ENCODE data around the gene CTF1.

CTF1 gene

DNA sequence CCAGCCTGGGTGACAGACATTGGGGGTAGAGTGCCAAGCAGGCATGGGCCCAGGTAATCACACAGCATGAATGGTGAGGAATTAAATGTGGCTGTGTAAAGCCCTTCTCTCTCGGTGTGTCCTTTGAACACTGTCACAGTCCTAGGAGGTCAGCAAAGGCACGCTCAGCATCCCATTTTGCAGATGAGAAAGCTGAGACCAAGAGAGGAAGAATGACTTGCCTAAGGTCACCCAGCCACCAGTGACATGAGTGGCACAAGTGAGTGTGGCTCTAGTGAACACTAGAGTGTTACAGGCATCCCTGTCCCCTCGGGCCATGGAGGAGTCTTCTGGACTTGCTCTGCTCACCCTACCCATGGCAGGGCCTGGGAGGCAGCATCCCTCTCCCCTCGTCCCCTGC, 10.7 kb downstream of the CTF1 start:
- no peak for DNase-seq (ENCODE audit: low read depth in 2 of 2)

DNA sequence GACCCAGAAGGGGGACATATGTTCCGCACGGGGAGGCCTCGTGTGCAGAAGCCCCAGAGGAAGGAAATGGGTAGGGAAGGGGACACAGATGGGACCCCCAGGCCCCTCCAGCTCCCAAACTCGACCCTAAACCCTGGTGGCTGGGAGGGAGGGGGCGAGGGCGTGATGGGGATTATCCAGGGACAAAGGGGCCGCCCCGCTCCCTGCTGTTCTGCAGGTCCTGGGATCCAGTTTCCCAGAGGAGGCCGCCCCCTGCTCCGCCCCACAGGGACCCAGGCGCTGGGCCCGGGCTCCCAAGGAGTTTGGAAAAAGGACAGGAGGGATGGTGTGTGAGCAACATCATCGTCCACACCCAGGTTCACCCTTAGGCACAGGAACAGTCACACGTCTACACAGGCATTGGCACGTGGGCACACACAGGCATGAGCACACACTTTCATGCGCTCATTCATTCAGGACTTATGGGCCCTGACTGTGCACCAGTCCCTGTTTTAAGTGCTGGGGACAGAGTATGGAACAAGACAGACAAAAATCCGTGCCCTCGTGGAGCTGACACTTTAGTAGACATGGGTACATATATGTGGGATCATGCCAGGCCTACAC, 14.1 kb downstream of the CTF1 start:
- no peak for DNase-seq (ENCODE audit: low read depth in 2 of 2)

DNA sequence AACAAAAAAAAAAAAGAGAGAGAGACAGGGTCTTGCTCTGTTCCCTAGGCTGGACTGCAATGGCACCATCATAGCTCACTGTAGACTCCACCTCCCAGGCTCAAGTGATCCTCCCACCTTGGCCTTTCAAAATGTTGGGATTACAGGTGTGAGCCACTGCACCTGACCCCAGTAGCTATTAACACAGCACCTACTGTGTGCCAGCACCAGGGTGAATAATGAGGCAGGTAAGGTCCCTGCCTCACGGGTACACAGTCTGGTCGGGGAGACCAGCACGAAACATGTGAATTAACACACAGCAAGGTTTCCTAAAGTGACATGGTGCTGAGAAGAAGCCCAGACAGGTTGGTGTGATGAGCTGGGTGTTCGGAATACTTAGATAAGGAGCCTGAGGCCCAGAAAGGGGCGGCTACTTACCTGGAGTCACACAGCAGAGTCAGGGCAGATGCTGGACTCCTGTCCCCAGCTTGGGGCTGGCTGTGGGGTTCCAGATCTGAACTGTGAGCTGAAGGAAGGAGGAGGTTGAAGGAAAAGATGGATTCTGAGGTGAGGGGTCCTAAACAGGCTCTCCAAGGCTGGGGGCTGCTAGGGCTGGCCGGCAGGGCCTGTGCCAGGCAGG, 16.5 kb downstream of the CTF1 start:
- DNase-seq (ENCODE audit: low read depth in 2 of 2): no peak

DNA sequence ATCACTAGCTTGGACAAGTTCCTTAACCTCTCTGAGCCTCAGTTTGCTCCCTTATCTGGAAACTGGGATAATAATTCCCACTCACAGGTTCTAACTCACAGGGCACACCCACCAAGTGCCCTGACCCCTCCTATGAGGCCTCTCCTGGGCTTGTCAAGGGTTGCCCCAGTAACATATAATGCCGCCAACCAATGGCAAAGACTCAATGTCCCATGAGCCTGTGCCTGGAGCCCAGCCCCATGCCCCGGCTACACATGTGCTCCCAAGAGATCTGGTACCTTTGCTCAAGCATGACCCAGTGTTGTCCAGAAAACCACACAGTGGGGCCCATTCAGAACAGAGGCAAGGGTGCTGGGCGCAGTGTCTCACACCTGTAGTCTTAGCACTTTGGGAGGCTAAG, 18.4 kb downstream of the CTF1 start:
- DNase-seq (ENCODE audit: low read depth in 2 of 2): no peak

DNA sequence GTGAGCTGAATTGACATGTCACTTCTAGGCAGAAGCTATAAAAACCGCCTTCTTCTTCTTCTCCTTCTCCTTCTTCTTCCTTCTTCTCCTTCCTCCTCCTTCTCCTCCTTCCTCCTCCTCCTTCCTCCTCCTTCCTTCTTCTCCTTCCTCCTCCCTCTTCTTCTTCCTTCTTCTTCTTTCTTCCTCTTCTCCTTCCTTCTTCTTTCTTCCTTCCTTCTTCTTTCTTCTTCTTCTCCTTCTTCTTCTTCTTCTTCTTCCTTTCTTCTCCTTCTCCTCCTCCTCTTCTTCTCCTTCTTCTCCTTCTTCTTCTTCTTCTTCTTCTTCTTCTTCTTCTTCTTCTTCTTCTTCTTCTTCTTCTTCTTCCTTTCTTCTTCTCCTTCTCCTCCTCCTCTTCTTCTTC, 22.2 kb downstream of the CTF1 start:
- no peak for DNase-seq (ENCODE audit: low read depth in 2 of 2)

DNA sequence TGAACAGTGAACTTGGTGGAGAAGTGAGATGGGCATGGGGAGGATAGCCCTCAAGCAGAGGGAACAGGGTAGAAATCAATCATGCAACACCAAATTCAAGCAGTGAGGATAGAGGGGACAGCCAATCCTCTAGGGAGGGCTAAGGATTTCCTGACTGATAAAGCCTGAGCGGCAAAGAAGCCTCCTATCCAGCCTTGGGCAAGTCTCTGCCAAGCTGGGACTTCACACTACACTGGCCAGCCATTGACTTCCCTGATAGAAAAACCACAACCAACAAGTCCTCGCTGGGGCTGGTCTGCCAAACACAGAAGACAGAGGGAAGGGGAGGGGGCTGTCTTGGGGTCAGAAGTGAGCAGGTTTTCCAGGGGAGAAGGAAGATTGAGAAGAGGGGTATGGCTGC, 24.5 kb downstream of the CTF1 start:
- no peak for DNase-seq (ENCODE audit: low read depth in 2 of 2)

DNA sequence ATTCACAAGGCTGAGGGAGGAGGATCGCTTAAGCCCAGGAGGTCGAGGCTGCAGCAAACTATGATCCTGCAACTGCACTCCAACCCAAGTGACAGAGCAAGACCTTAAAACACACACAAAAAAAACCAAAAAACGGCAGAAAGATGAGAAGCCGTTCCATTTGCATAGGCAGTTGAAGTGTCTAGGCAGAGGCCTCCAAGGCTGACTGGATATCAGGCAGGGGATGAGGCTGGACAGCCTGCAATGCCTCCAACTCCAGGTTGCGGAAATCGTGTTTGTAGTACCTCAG, 25.0 kb downstream of the CTF1 start:
- DNase-seq (ENCODE audit: low read depth in 2 of 2): no peak

DNA sequence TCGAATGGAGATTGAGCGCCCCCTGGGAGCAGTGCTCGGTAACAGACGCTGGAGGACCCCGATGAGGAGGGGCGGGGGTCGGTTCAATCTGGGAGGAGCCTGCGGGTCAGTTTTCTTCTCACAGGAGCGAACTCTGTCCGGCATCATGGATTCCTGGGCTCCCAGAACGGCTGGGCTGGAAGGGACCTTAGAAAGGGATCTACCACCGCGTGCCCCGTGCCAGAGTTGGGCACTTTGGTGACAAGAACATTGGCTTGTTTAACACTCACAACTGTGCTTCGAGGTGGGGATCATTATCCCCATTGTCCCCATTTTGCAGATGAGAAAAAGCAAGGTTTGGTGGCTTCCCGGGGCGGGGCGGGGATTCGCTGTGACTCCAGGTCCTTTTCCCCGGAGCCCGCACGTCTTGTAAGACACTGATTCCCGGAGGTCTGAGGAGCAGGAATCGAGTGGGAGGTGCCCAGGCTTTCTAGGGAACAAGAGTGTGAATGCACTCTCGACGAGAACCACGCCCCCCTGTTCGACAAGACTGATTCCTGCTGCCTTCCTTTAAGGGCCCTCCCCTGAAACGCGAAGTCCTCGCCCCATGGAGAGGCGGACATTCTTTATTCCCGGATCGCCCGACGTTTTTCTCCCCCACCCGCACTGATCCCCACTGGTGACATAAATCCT, 25.5 kb downstream of the CTF1 start:
- peak; percentile 67 to 86 for DNase-seq (ENCODE audit: low read depth in 2 of 2)

DNA sequence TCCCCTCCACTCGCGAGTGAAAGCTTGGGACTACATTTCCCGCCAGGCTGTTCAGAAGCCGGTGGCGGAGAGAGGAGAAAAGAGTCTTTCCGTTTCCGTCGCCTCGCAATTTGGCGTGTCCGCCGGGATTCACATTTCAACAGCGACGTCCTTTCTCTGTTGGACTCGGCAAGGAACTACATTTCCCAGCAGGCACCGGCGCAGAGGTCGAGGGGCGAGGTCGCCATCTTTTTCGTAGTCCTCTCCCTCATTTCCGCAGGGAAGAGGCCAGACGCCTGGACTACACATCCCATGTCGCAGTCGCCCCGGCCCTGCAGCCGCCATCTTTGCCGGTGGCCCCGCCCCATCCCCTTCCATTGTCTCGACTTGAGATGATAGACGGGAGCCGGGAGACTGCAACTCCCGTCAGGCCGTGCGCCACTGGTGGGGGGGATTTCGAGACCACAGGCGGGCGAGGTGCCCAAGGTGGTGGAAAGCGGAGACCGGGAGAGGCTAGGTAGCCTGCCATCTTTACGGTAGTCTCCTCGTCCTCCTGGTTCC, 26.1 kb downstream of the CTF1 start:
- peak; percentile 99 to 100 for DNase-seq (ENCODE audit: low read depth in 2 of 2)

DNA sequence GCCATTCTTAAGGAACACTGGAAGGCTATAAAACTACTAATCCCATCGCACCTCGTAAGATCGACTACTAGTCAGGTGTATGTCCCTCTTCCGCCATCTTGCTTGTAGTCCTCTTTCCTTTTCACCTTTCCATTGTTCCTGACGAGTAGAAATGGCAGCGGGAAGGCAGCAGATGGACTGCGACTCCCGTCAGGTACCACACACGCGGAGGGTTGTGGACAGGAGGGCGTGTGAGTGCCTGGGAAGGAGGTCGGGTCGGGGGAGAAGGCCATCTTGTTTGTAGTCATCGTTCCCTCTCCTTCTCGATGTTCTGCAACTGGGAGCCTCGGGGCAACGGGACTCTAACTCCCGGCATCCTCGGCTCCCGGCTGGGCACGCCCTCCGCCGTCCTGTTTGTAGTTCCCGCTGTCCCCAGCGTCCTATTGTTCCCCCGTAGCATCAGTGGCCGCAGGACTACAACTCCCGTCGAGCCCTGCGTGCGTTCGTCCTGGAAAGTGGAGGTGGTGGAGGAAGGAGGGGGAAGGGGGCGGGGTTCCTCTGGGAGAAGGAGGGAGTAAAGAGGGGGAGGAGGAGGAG, 26.6 kb downstream of the CTF1 start:
- peak; percentile 94 to 97 for DNase-seq (ENCODE audit: low read depth in 2 of 2)

DNA sequence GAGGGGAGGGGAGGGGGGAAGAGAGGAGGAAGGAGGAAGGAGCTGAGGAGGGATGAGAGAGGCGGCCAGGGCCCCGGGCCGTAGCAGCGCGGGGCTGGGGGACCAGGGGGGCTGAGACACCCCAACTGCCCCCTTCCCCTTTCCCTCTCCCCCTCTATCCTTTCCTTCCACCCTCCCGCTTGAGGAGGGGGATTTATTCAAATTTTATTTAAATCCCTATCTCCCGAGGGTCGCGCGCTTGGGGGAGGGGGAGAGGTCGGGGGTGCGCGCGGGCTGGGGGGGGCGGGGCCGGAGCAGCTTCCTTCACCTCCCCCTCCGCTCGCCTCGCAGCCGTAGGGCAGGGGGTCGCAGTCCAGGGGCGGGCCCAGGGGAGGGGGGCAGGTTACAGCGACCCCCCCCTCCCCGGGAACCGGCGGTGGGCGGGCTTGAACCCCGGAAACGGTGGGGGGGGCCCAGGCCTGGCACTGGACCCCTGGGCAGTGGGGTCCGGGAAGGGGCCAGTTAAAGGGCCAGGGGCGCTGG, 27.2 kb downstream of the CTF1 start, which contains the start of gene FBXL19:
Gene FBXL19 (plus strand): TSS at position 19 of the 522 bp plus-strand sequence. CDS start 2,183 bp downstream, outside the sequence.
- DNase-seq (ENCODE audit: low read depth in 2 of 2): no peak

DNA sequence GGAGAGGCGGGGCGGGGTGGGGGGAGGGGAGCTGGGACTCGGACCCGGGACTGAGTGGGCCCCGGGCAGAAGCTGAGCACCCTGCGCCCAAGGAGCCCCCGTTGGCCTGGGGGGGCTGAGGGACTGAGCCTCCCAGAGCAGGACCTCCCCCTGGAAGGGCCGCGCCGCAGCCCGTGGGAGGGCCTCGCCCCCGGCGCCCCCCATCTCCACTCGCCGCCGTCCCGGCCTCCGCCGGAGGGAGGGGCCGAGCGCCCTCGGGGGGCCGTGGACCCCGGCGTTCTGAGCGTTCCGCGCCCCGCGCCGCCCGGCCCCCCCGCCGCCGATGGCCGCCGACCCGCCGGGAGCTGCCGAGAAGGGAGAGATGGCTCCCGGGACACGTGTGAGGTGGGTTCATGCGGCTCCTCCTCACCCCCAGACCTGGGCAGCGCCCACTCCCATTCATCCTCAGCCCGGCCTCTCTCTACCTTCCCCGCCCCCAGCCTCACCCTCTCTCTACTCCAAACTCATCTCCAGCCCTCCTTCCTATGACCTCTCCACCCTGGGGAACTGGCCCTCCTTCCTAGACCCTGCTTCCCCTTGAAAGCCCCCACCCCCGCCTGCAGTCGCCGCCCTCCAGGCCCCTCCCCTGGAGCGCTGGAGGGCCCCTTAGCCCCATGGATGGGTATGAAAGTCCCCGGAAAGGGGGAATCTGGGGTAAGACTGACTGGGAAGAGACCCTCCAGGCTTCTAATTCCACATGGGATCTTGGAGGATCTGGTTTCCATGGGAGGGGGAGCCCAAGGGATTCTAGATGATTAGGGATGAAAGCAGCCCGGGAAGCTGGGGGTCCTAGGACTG, 27.9 kb downstream of the CTF1 start:
- DNase-seq (ENCODE audit: low read depth in 2 of 2): no peak

DNA sequence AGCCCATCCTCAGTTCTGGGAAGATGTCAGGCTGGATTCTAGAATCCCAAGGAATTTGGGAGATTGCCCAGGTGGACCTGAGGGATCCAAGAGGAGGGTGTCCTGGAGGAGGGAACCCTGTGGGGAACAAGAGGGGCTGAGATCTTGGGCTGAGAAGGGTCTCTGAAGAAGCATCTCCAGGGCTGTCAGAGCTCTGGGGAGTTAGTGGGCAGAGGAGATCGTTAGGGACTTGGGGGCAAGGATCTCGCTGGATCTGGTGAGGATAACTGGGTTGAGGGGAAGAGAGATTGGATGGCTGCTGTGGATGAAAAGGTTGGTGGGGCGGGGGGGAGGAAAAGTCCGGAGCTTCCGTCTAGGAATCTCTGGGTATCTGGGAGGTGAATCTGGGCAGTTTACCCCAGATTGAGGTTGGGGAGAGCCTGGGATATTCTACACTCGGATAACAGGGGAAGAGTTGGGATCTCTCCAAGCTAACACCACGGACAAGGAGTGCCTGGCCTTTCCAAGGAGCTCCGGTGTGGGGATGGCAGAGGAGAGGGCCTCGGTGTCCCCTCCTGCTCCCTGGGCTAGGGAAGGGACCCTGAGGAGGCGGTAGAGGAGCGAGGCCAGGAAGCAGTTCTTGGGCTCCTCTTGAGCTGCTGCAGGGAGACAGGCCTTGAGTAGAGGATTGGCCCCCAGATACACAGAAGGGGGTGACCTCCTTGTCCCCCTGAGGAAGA, 28.7 kb downstream of the CTF1 start:
- no peak for DNase-seq (ENCODE audit: low read depth in 2 of 2)

DNA sequence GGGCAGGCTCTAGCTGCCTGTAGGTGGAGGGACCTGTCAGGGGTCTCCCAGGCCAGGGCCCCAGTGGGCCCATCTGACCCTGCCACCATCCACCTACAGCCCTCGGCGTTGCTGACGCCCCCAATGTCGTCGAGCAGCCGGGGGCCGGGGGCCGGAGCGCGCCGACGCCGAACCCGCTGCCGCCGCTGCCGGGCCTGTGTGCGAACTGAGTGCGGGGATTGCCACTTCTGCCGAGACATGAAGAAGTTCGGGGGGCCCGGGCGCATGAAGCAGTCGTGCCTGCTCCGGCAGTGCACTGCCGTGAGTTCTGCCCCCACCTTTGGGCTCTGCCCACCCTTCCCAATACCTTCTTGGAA, 29.2 kb downstream of the CTF1 start:
- DNase-seq (ENCODE audit: low read depth in 2 of 2): no peak

DNA sequence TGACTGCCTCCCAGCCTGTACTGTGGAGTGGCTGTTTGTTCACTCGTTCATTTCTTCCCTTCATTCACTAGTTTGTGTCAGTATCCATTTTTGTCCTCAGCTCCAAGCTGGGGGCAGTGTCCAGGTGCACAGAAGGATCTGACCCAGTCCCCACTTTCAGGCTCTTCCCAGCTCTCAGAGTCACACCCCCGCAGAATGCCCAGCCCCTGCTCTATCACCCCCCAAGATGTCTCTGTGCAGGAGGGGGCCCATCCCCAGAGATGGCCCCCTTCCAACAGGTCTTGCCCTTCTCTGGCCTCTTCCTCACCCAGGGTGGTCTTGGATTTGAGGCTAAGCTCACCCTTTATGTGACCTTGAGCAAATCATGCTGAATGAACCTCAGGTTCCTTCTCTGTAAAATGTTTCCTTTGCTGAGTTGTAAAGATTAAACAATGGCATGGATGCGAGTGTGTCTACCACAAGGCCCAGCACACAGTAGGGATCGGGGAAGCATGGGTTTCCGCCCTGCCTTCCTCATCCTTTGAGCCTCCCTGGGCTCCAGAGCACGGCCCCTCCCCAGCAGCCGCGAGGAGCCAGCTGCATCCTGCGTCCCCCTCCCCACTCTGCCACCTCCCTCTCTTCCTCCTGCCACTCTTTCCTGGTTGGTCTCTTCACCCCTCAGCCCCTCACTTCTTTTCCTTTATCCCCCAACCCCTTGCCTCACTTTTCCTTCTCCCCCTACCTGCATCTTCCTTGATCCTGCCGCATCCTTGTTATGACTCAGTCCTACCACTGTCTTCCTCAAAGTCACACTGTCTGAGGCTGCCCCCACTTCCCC, 29.8 kb downstream of the CTF1 start:
- no peak for DNase-seq (ENCODE audit: low read depth in 2 of 2)

DNA sequence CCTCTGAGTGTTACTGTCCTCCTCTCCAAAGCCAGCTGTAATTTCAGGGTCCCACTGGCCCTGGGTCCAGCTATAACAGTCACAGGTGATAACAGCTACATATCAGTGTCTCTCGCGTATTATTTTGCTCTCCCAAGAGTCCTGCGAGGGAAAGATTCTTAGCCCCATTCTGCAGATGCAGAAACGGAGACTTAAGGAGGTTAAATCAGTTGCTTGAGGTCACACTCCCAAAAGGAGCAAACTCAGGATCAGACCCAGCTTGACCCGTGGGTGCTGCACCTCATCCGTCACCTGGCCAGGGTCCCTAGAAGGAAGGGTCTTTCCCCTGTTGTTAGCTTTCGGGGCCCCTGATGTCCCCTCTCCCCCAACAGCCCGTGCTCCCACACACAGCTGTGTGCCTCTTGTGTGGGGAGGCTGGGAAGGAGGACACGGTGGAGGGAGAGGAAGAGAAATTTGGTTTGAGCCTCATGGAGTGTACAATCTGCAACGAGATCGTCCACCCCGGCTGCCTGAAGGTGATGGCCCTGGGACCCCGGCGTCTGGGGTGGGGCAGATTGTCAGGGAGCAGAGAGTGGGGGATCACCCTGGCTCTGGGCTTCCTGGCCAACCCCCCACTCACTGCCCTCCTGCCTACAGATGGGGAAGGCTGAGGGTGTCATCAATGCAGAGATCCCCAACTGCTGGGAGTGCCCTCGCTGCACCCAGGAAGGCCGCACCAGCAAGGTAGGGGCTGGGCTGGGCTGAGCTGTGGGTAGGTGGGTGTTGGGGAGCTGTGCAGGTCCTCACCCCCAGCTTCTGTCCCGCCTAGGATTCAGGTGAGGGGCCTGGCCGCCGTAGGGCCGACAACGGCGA, 30.7 kb downstream of the CTF1 start:
- DNase-seq (ENCODE audit: low read depth in 2 of 2): no peak

DNA sequence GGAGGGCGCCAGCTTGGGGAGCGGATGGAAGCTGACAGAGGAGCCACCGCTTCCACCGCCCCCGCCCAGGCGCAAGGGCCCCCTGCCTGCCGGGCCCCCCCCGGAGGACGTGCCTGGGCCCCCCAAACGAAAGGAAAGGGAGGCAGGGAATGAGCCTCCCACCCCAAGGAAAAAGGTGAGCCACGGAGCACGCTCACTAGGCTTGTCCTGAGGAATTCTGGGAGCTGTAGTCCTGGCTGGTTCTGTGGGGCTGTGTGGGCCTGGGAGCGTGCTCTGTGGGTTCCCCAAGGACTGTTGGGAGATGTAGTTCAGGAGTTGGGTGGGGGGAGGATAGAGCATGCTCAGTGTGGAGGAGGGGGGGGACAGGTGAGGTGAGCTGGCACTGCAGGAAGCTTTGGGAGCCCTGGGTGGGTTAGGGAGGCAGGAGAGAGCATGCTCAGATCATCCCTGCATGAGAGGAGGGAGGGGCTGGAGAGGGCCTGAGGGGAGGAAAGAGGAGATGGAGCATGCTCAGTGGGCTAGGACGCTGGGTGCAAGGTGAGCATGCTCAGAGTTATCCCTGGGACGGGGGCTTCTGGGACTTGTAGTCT, 31.5 kb downstream of the CTF1 start:
- DNase-seq (ENCODE audit: low read depth in 2 of 2): peak in 1 of 2 experiments; percentile 24

DNA sequence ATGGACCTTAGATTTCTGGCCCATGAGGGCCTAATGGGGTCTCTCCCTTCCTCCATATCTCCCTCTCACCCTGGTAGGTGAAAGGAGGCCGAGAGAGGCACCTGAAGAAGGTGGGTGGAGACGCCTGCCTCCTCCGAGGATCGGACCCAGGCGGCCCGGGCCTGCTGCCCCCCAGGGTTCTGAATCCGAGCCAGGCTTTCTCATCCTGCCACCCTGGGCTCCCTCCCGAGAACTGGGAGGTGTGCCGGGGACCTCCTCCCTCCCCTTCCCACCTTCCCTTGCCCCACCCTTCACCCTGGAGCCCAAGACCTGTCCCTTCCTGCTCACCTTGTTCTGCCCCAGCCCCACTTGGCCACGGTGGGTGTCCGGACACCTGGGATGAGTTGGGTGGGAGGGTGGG, 32.0 kb downstream of the CTF1 start:
- no peak for DNase-seq (ENCODE audit: low read depth in 2 of 2)

DNA sequence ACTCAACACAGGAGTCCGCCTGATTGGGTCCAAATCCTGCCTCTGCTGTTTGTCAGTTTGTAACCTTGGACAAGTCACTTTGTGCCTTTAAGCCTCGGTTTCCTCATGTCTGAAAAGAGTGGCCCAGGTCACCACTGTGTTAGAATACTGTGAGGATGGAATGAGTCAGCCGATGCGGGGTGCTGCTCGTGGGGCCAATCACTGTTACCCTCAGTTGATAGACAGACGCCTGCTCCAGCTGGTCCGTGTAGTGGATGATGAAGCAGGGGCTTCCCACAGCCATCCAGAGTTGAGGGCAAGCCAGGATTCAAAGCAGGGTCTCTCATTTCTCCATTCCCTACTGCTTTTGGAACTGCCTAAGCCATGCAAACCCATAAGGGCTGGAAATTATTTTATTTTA, 32.8 kb downstream of the CTF1 start:
- DNase-seq (ENCODE audit: low read depth in 2 of 2): no peak

Data from stimulated activated CD4-positive, alpha-beta T cell treated with anti-CD3 and anti-CD28 coated beads, Interleukin-12 subunit alpha, Interleukin-12 subunit beta, amount 100 ng/mL, for 24 hours (primary cell).